PC-9 (cell line): Measurements from ENCODE around the gene SEL1L2. TPM values are rescaled to one million over a fixed set of nuclear protein-coding genes. Genes with fewer than 3 reads are reported as not detected.

Experiments used
- BruUV-seq: library from RNA; stranded (reverse); fragments of 400-500 nt; replicated peaks from 2 replicates; lab custom pipeline; 2021; lab: Mats Ljungman, UMichigan
- CTCF ChIA-PET: fragments of 300-600 bp; sonication (Branson Sonifier 250); formaldehyde crosslinking; loops from one replicate; lab custom pipeline; 2022; ENCODE audit warnings: antibody characterized with exemption; lab: Charles Lee
- POLR2A ChIA-PET: fragments of 300-600 bp; sonication (Branson Sonifier 250); formaldehyde crosslinking; loops from one replicate; lab custom pipeline; 2022; ENCODE audit warnings: antibody characterized with exemption; ENCODE audit not compliant: unreplicated experiment; lab: Charles Lee
- DNase-seq, 2 experiments: peaks; one replicate each; pipeline versions ENCODE4 v3.0.0 to v3.0.0-alpha.2; 2015 to 2022; ENCODE audit warnings: mixed read lengths in 1 of 2
- H2AFZ ChIP-seq: fragments of 200-600 bp; sonication (generic); 2 replicates; pipeline ENCODE4 v1.8.1; 2017; ENCODE audit warnings: antibody characterized with exemption
- H3F3A ChIP-seq: fragments of 200-600 bp; sonication (generic); 2 replicates; pipeline ENCODE4 v1.8.1; 2017; ENCODE audit warnings: antibody characterized with exemption, mild to moderate bottlenecking, low read depth; ENCODE audit not compliant: insufficient read depth
- H3K27ac ChIP-seq: fragments of 200-600 bp; sonication (generic); 2 replicates; pipeline ENCODE4 v1.6.1; 2016; ENCODE audit warnings: mixed run types
- H3K27me3 ChIP-seq: fragments of 200-600 bp; sonication (generic); 2 replicates; pipeline ENCODE4 v1.6.1; 2016; ENCODE audit warnings: low read depth, mixed run types; ENCODE audit not compliant: insufficient read depth
- H3K36me3 ChIP-seq: fragments of 200-600 bp; sonication (generic); 2 replicates; pipeline ENCODE4 v1.6.1; 2016; ENCODE audit warnings: low read depth, mixed run types
- H3K4me1 ChIP-seq: fragments of 200-600 bp; sonication (generic); replicated peaks from 2 replicates; pipeline ENCODE4 v1.6.1; 2016; ENCODE audit warnings: mixed run types; ENCODE audit not compliant: insufficient read depth
- H3K4me2 ChIP-seq: fragments of 200-600 bp; sonication (generic); 2 replicates; pipeline ENCODE4 v1.6.1; 2017; ENCODE audit warnings: mixed run types
- H3K4me3 ChIP-seq: fragments of 200-600 bp; sonication (generic); 2 replicates; pipeline ENCODE4 v1.6.1; 2016; ENCODE audit warnings: mixed run types
- H3K79me2 ChIP-seq: fragments of 200-600 bp; sonication (generic); 2 replicates; pipeline ENCODE4 v1.6.1; 2017; ENCODE audit warnings: low read depth, mixed run types
- H3K9me2 ChIP-seq: fragments of 200-600 bp; sonication (generic); 2 replicates; pipeline ENCODE4 v1.8.1; 2017; ENCODE audit warnings: mild to moderate bottlenecking; ENCODE audit not compliant: insufficient read depth
- H3K9me3 ChIP-seq: fragments of 200-600 bp; sonication (generic); 2 replicates; pipeline ENCODE4 v1.8.1; 2016; ENCODE audit warnings: low read depth; ENCODE audit not compliant: insufficient read depth
- H4K20me1 ChIP-seq: fragments of 200-600 bp; sonication (generic); 2 replicates; pipeline ENCODE4 v1.8.1; 2017; ENCODE audit not compliant: insufficient read depth
- CTCF ChIP-seq: fragments of 200-600 bp; sonication (generic); conservative IDR thresholded peaks from 2 replicates; pipeline ENCODE4 v1.6.1; 2017; ENCODE audit warnings: mixed run types, antibody characterized with exemption, mild to moderate bottlenecking, moderate library complexity
- EZH2 ChIP-seq: fragments of 200-600 bp; sonication (generic); IDR thresholded peaks from 2 replicates; pipeline ENCODE4 v1.8.0; 2017; ENCODE audit warnings: antibody characterized with exemption, low read depth
- intact Hi-C: fragments of 100-400 bp; cut with micrococcal nuclease; formaldehyde crosslinking; loops from one replicate; pipeline ENCODE4 v1.10.0; 2022; ENCODE audit not compliant: unreplicated experiment
- total RNA-seq: library from RNA; stranded (reverse); gene quantifications from 2 replicates; pipeline ENCODE4 v1.2.3, GENCODE V29; 2021

SEL1L2 gene
- total RNA-seq, 1 experiment from 2014 or later: not detected

- Histone ChIP-seq H3K4me2 (no peak overlapping the region), H3K4me3 (no peak overlapping the region), H4K20me1 (no peaks in the 10 kb centered on the region), H2AFZ (no peak overlapping the region), H3K27me3 (peaks cover 7% of the 10 kb centered on the region), H3K9me2 (no peaks in the 10 kb centered on the region), H3K9me3 (no peaks in the 10 kb centered on the region), H3K4me1 (no peaks in the 10 kb centered on the region), H3K36me3 (no peaks in the 10 kb centered on the region), H3K79me2 (no peaks in the 10 kb centered on the region), H3F3A (no peaks in the 10 kb centered on the region), H3K27ac (no peak overlapping the region)
- POLR2A ChIA-PET: no interaction called here
- DNase-seq: no peak
- CTCF ChIA-PET: no interaction called here
- TF ChIP-seq EZH2: no peak
- TF ChIP-seq CTCF: no peak
- intact Hi-C loops: no loop called here
- BruUV-seq: no TSS peak
These were observed 134.1 kb downstream of the SEL1L2 start for GRCh38 chr20:13856354-13856753.

- BruUV-seq: no TSS peak
These were observed 134.8 kb downstream of the SEL1L2 start for GRCh38 chr20:13855613-13856012.

GRCh38 chr20:13852306-13852705 lies 138.1 kb downstream of the SEL1L2 start:
- peaks cover 16% of the 10 kb centered on the region for H3K27me3 ChIP-seq
- H3K9me3 ChIP-seq: no peaks in the 10 kb centered on the region
- no peaks in the 10 kb centered on the region for H3K4me1 ChIP-seq
- H3F3A ChIP-seq: no peaks in the 10 kb centered on the region
- no peaks in the 10 kb centered on the region for H3K36me3 ChIP-seq
- no peak for DNase-seq
- H2AFZ ChIP-seq: no peak overlapping the region
- H3K27ac ChIP-seq: no peak overlapping the region
- no TSS peak for BruUV-seq
- TF ChIP-seq CTCF (no peak), EZH2 (no peak)
- CTCF ChIA-PET: no interaction called here
- no peak overlapping the region for H3K4me3 ChIP-seq
- H3K4me2 ChIP-seq: no peak overlapping the region
- no peaks in the 10 kb centered on the region for H3K9me2 ChIP-seq
- H4K20me1 ChIP-seq: no peaks in the 10 kb centered on the region
- no peaks in the 10 kb centered on the region for H3K79me2 ChIP-seq
- intact Hi-C loops: no loop called here
- POLR2A ChIA-PET: no interaction called here

More at GRCh38 chr20:13855613-13856012, 134.8 kb downstream of the SEL1L2 start:
- intact Hi-C loops: no loop called here
- TF ChIP-seq EZH2 (no peak), CTCF (no peak)
- H3K4me2 ChIP-seq: no peak overlapping the region
- no peaks in the 10 kb centered on the region for H3K4me1 ChIP-seq
- no peaks in the 10 kb centered on the region for H3K9me3 ChIP-seq
- ChIA-PET POLR2A (interaction anchor here (0.7 kb wide), 1 partner anchor 212 kb away, joined by 4 read pairs; no protein-coding TSS in a partner anchor), CTCF (no interaction called here)
- no peak overlapping the region for H3K27ac ChIP-seq
- H3K9me2 ChIP-seq: no peaks in the 10 kb centered on the region
- H3K27me3 ChIP-seq: peaks cover 7% of the 10 kb centered on the region
- no peaks in the 10 kb centered on the region for H3K79me2 ChIP-seq
- no peak overlapping the region for H2AFZ ChIP-seq
- DNase-seq: no peak
- no peaks in the 10 kb centered on the region for H3F3A ChIP-seq
- H4K20me1 ChIP-seq: no peaks in the 10 kb centered on the region
- H3K36me3 ChIP-seq: no peaks in the 10 kb centered on the region
- H3K4me3 ChIP-seq: no peak overlapping the region
